Measurements from ENCODE around the gene TBC1D21. TPM values are rescaled to one million over a fixed set of nuclear protein-coding genes. Genes with fewer than 3 reads are reported as not detected.

Gene TBC1D21
- total and polyA plus RNA-seq, 10 of the 15 experiments (the other 5 are each of a cell fraction or from before 2014, with no cell fraction given), result not detected

- Histone ChIP-seq H3K36me3 (ENCODE audit: control insufficient read depth in 2 of 2, insufficient read depth in 2 of 2, low read length in 1 of 2) (no peaks in the 10 kb centered on the region), H3K4me3 (no peak overlapping the region), H3K9me3 (replicated peaks; ENCODE audit: control insufficient read depth, insufficient read depth, low read length) (no peaks in the 10 kb centered on the region), H2AFZ (ENCODE audit: control insufficient read depth, low read depth, low read length) (no peak overlapping the region), H3K4me1 (ENCODE audit: control insufficient read depth, insufficient read depth, low read length) (no peaks in the 10 kb centered on the region), H3K9ac (ENCODE audit: control insufficient read depth, insufficient read depth, low read length) (no peak overlapping the region), H4K20me1 (ENCODE audit: control insufficient read depth, insufficient read depth) (no peaks in the 10 kb centered on the region), H3K79me2 (ENCODE audit: control insufficient read depth, insufficient read depth, low read length) (no peaks in the 10 kb centered on the region), H3K27me3 (replicated peaks in 1 of 2; ENCODE audit: control insufficient read depth in 2 of 2, insufficient read depth in 2 of 2, low read length in 1 of 2) (peaks cover 0 to 4% of the 10 kb centered on the region in 2 experiments; a peak in 3 of 4 replicates), H3K4me2 (ENCODE audit: control insufficient read depth, insufficient read depth) (no peak overlapping the region), H3K27ac (ENCODE audit: control insufficient read depth, insufficient read depth) (no peak overlapping the region)
- no peak for TF ChIP-seq LARP7 (IDR thresholded peaks at IDR 0.05)
- no peak for TF ChIP-seq SUZ12 (IDR thresholded peaks at IDR 0.05; ENCODE audit: unreplicated experiment)
- TF ChIP-seq CTCF (IDR thresholded peaks at IDR 0.05 in 2 of 3, conservative IDR thresholded peaks at IDR 0.05 in 1 of 3; ENCODE audit: control insufficient read depth in 2 of 3, extremely low read depth in 1 of 3, insufficient read depth in 1 of 3, low read depth in 3 of 3, low read length in 3 of 3), result no peak
- no peak for TF ChIP-seq CHD2 (IDR thresholded peaks at IDR 0.05; ENCODE audit: borderline replicate concordance, low read depth, low read length)
- 35% methylated on average over 1 of the region's 1 CpG for WGBS (ENCODE audit: insufficient coverage, insufficient replicate concordance, low lambda C conversion rate, missing lambda C conversion rate)
- no peak for FAIRE-seq
- POLR2A ChIA-PET, result no interaction called here
- CTCF ChIA-PET, result no interaction called here
- in situ Hi-C loops (cut with MboI) (no loop called here), intact Hi-C loops (cut with micrococcal nuclease; ENCODE audit: unreplicated experiment) (no loop called here)
- BruUV-seq (replicated peaks), result no TSS peak
- RAD21 ChIA-PET (ENCODE audit: unreplicated experiment), result no interaction called here
- no peak for ATAC-seq
- SMC1A ChIA-PET (ENCODE audit: uncharacterized antibody, unreplicated experiment), result no interaction called here
- no peak for DNase-seq (ENCODE audit: low read depth, low spot score)
Measured at GRCh38 chr15:73843787-73844186, 29.6 kb upstream of the TBC1D21 start.

- Histone ChIP-seq H3K4me1 (ENCODE audit: control insufficient read depth, insufficient read depth, low read length) (no peaks in the 10 kb centered on the region), H3K9ac (ENCODE audit: control insufficient read depth, insufficient read depth, low read length) (no peak overlapping the region), H3K36me3 (ENCODE audit: control insufficient read depth in 2 of 2, insufficient read depth in 2 of 2, low read length in 1 of 2) (no peaks in the 10 kb centered on the region), H4K20me1 (ENCODE audit: control insufficient read depth, insufficient read depth) (no peaks in the 10 kb centered on the region), H3K4me3 (no peak overlapping the region), H3K27me3 (replicated peaks in 1 of 2; ENCODE audit: control insufficient read depth in 2 of 2, insufficient read depth in 2 of 2, low read length in 1 of 2) (peaks cover 0 to 4% of the 10 kb centered on the region in 2 experiments; a peak in 3 of 4 replicates), H3K27ac (ENCODE audit: control insufficient read depth, insufficient read depth) (no peak overlapping the region), H3K79me2 (ENCODE audit: control insufficient read depth, insufficient read depth, low read length) (no peaks in the 10 kb centered on the region), H2AFZ (ENCODE audit: control insufficient read depth, low read depth, low read length) (no peak overlapping the region), H3K4me2 (ENCODE audit: control insufficient read depth, insufficient read depth) (no peak overlapping the region), H3K9me3 (replicated peaks; ENCODE audit: control insufficient read depth, insufficient read depth, low read length) (no peaks in the 10 kb centered on the region)
- BruUV-seq (replicated peaks), result no TSS peak
- no peak for FAIRE-seq
- RAD21 ChIA-PET (ENCODE audit: unreplicated experiment), result no interaction called here
- ATAC-seq, result no peak
- POLR2A ChIA-PET, result no interaction called here
- no peak for TF ChIP-seq TCF7 (IDR thresholded peaks at IDR 0.05; ENCODE audit: borderline replicate concordance)
- TF ChIP-seq SP1 (IDR thresholded peaks at IDR 0.05; ENCODE audit: low read depth, low read length), result no peak
- TF ChIP-seq FOXM1 (IDR thresholded peaks at IDR 0.05; ENCODE audit: low read depth, low read length), result no peak
- no peak for TF ChIP-seq SMARCA5 (IDR thresholded peaks at IDR 0.05)
- no peak for TF ChIP-seq BRCA1 (IDR thresholded peaks at IDR 0.05; ENCODE audit: low read depth, low read length)
- TF ChIP-seq RAD51 (IDR thresholded peaks at IDR 0.05), result no peak
- no peak for TF ChIP-seq ZBED1 (IDR thresholded peaks at IDR 0.05; ENCODE audit: borderline replicate concordance)
- no peak for TF ChIP-seq SIX5 (IDR thresholded peaks at IDR 0.05; ENCODE audit: low read depth, low read length, severe bottlenecking)
- DNase-seq (ENCODE audit: low read depth, low spot score), result no peak
- intact Hi-C loops (cut with micrococcal nuclease; ENCODE audit: unreplicated experiment), result no loop called here
- in situ Hi-C loops (cut with MboI), result no loop called here
- CTCF ChIA-PET, result interaction anchor here (1.5 kb wide), 1 partner anchor 30 kb away, joined by 4 read pairs; no protein-coding TSS in a partner anchor
- SMC1A ChIA-PET (ENCODE audit: uncharacterized antibody, unreplicated experiment), result no interaction called here
- WGBS (ENCODE audit: insufficient coverage, insufficient replicate concordance, low lambda C conversion rate, missing lambda C conversion rate), result 0% methylated on average over 1 of the region's 1 CpG
Measured at GRCh38 chr15:73844356-73844755, 29.0 kb upstream of the TBC1D21 start.
